ENCODE data around the gene CDV3. TPM values are rescaled to one million over a fixed set of nuclear protein-coding genes. Genes with fewer than 3 reads are reported as not detected.

The CDV3 gene
- total RNA-seq, 1 experiment from 2014 or later: 96.8 TPM

DNA sequence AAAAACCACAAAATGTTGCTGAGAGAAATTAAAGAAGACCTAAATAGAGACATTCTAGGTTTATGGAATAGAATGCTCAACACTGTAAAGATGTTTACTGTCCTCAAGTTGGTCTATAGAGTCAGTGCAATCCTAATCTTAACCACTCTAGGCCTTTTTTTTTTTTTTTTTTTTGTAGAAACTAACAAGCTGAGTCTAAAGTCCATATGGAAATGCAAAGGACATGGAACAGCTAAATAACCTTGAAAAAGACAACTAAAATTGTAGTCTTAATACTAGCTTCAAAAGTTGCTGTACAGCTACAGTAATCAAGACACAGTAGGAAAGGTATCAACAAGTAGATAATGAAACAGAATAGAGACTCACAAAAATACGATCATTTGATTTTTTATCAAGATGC is 32.9 kb downstream of the CDV3 start:
- DNase-seq (ENCODE audit: low read depth): no peak

DNA sequence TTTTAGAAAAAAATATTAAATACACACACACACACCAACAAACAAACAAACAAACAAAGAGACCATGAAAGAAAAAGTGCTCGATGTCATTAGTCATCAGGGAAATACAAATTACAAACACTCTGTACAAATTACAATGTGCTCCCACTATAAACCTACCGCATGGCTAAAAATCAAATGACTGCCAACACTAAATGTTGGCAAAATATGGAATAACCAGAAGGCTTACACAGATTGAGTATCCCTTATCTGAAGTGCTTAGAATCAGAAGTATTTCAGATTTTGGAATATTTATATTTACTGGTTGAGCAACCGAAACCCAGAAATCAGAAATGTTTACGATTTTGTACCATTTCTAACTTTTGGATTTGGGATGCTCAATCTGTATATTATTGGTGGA is 33.4 kb downstream of the CDV3 start:
- DNase-seq (ENCODE audit: low read depth): no peak

DNA sequence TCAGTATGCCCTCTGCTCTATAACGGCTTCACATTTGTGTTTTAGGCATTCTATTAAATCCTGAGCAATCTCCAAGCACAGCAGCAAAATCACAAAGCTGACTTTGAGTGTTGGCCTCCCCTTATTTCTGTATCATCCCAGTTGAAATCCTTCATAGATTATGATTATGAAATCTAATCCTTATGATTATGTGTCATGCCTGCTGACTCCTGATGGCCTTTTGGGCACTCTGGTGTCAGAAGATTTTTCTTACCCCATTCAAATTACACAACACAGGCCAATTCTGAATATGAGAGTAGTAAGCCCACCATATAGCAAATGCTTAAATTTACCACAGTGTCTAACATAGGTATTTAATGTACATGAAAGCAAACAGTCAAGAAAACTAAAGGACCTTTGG is 34.3 kb downstream of the CDV3 start:
- DNase-seq (ENCODE audit: low read depth): no peak

DNA sequence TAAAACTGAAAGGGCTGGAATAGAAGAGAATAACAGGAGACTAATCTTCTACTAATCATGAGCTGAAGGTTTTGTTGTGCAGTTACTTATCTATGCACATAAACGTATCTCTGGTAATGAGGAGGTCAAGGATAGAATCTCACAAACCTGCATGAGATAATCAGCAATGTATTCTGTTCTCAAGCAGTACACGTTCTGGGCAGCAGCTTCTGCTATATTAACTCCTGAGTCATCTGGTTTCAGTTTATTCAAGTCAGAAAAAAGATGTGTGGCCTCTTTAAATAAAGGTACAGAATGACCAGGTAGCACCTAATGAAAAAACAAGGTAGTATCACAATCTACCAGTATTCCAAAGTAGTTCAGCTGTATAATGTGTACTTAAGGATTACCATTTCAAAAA is 34.9 kb downstream of the CDV3 start:
- no peak for DNase-seq (ENCODE audit: low read depth)

DNA sequence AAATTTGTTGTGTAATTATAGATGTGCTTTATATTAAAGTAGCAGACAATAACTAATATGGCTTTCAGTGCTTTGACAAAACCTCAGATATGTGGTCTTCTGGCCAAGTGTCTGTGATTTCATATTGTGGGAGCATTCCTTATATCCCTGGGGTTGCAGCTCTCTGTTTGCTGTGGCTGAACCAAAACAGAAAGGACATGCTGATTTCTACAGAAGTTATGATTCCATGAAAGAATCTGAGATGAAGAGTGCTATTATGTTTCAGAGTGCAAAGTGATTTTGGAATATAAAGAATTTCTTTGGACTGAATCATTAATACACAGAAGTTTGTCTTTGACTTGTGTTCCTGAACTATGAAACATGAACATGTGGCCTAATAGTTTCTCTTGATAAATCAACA is 36.5 kb downstream of the CDV3 start:
- DNase-seq (ENCODE audit: low read depth): no peak

DNA sequence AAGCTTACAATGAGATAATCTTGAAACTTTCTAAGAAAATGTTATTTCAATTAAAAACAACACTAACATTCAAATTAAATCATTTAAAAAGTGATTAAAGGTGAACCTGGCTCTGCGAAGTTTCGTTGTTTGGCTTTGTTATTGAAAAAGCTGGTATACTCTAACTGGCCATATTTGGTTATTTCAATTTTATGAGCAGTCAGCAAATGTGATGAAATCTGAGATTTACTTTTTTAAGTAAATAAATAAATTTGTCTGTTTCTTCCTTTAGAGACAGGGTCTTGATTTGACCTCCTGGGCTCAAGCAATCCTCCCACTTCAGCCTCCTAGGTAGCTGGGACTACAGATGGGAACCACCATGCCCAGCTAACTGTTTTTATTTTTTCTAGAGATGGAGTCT is 38.0 kb downstream of the CDV3 start:
- no peak for DNase-seq (ENCODE audit: low read depth)

DNA sequence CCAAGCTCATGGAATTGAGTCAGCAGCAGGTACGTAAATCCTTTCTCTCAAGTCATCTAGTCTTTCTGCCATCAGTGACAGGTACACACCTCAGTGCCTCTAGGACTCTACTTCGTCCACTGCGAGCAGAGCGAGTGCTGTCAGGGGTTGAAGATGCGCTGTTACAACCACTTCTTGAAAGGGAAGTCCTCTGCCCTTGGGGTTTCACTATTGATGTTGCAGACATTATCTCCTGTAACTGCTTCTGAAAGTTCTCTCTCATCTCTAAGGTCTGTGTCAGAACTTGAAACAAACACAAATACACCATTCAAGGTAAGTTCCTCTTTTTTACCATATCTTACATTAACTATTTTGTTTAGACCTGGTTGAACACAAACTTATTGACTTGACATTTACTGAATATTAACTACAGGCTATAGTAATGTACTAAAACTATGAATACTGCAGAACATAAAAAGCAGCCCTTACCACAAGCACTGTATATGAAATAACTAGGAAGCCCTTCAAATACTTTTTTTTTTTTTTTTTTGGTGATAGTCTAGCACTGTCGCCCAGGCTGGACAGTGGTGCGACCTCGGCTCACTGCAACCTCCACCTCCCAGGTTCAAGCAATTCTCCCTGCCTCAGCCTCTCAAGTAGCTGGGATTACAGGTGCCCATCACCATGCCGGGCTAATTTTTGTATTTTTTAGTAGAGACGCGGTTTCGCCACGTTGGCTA is 46.7 kb downstream of the CDV3 start:
- no peak for DNase-seq (ENCODE audit: low read depth)

DNA sequence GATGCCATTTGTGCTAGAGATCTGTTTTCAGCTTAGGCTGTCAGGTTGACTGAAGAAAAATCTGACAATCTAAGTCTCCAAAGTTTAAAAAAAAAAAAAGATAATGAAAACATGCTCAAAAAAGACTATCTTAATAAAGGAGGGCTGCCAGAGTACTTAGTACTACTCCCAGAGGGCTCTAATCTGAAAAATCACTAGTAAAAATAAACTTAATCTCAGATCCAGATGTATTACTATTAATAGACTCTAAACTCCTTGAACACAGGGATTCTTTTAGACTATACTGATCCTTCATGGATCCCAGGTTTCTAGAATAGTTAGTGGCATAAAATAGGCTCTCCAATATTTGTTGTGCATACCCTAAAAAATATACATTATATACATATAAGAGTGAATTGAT is 54.3 kb downstream of the CDV3 start:
- no peak for DNase-seq (ENCODE audit: low read depth)

DNA sequence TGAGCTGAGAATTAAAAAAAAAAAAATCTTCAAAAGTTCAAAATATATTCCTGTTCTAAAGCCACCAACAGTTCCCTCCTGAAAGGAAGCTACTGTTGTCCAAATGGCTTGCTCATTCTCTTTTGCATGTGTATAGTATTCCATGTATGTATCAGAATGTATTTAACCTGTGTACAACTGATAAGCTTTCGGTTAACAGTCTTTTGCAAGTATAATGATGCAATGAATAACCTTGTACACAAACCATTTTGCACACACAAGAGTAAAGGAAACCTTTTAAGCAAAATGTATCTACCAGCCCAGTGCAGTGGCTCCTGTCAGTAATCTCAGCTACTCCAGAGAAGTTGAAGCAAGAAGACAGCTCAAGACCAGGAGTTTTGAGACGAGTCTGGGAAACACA is 55.7 kb downstream of the CDV3 start:
- DNase-seq (ENCODE audit: low read depth): no peak

DNA sequence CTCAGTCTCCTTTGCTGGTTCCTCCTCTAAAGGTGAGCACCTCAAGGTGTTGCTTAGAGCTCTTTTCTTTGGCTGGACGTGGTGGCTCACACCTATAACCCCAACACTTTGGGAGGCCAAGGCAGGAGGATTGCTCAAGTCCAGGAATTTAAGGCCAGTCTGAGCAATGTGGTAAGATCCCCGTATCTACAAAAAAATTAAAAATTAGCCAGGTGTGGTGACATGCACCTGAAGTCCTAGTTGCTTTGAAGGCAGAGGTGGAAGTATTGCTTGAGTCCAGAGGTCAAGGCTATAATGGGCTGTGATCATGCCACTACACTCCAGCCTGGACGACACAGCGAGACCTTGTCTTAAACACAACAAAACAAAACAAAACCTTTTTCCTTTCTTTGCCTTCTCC is 60.0 kb downstream of the CDV3 start:
- DNase-seq (ENCODE audit: low read depth): no peak

Other genes with a start within 250 kb of the CDV3 start
- gene BFSP2, start 173.6 kb upstream of the CDV3 start, total RNA-seq (2014; rRNA removed; shearing (Covaris generic)): not detected in 2 replicates
- 57.5 and 66.9 TPM in 2 replicates for gene TOPBP1, start 88.3 kb downstream of the CDV3 start, total RNA-seq (2014; rRNA removed; shearing (Covaris generic))
- gene TF, start 172.7 kb downstream of the CDV3 start, total RNA-seq (2014; rRNA removed; shearing (Covaris generic)): 0.96 TPM in 1 of 2 replicates, not detected in the other
- 42.3 and 57.7 TPM in 2 replicates for gene SRPRB, start 232.1 kb downstream of the CDV3 start, total RNA-seq (2014; rRNA removed; shearing (Covaris generic))